ENCODE results near the gene AP2A1. TPM values are rescaled to one million over a fixed set of nuclear protein-coding genes. Genes with fewer than 3 reads are reported as not detected.

AP2A1 gene
- total and polyA plus RNA-seq, 9 of the 15 experiments (the other 6 are each of a cell fraction or from before 2014, with no cell fraction given), result 0.55 to 150 (median 31.9) TPM

DNA sequence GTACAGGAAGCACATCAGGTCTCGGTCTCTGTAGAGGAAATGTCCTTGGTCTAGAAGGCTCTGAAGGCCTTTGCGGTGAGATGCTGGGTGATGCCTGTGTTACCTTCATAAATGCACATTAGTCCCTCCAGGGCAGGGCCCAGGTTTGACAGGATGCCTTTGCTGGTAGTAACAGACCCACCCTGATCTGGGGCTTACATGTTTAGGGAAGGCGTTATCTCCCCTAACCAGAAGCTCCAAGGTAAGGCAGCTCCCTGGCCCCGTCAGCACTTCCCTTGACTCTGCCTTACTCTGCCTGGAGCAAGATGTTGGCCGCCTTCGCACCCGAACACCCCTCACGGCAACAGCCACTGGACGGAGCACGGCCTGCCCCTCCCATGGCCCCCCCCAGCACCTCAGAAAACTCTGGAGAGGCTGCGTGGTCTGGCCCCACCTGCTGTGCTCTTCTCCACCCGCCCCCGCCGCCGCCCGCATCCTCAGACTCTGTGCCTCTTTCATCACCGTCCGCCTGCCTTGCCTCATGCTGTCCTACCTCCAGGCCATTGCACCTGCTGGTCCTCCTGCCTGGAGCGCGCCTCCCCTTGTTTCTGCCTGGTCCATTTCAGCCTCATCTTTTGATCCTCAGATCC is 9.1 kb downstream of the AP2A1 start (continued):
- TF ChIP-seq, protein P1, sequence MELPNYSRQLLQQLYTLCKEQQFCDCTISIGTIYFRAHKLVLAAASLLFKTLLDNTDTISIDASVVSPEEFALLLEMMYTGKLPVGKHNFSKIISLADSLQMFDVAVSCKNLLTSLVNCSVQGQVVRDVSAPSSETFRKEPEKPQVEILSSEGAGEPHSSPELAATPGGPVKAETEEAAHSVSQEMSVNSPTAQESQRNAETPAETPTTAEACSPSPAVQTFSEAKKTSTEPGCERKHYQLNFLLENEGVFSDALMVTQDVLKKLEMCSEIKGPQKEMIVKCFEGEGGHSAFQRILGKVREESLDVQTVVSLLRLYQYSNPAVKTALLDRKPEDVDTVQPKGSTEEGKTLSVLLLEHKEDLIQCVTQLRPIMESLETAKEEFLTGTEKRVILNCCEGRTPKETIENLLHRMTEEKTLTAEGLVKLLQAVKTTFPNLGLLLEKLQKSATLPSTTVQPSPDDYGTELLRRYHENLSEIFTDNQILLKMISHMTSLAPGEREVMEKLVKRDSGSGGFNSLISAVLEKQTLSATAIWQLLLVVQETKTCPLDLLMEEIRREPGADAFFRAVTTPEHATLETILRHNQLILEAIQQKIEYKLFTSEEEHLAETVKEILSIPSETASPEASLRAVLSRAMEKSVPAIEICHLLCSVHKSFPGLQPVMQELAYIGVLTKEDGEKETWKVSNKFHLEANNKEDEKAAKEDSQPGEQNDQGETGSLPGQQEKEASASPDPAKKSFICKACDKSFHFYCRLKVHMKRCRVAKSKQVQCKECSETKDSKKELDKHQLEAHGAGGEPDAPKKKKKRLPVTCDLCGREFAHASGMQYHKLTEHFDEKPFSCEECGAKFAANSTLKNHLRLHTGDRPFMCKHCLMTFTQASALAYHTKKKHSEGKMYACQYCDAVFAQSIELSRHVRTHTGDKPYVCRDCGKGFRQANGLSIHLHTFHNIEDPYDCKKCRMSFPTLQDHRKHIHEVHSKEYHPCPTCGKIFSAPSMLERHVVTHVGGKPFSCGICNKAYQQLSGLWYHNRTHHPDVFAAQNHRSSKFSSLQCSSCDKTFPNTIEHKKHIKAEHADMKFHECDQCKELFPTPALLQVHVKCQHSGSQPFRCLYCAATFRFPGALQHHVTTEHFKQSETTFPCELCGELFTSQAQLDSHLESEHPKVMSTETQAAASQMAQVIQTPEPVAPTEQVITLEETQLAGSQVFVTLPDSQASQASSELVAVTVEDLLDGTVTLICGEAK (IDR thresholded peaks at IDR 0.05), result no peak
- TF ChIP-seq, protein P1 (CRISPR knock-in tag; IDR thresholded peaks at IDR 0.05), result no peak
- peak; percentile 91 for TF ChIP-seq EGR1 (conservative IDR thresholded peaks at IDR 0.05)
- TF ChIP-seq MAFK (IDR thresholded peaks at IDR 0.05; ENCODE audit: low read length), result peak; percentile 6; the same call in 1 of the 2 replicates
- peak; percentile 80 for TF ChIP-seq MYNN (IDR thresholded peaks at IDR 0.05)
- no peak for TF ChIP-seq MYNN (CRISPR knock-in tag; IDR thresholded peaks at IDR 0.05)
- TF ChIP-seq CBFA2T2 (conservative IDR thresholded peaks at IDR 0.05), result peak; percentile 83
